ENCODE data around the gene TRIO. TPM values are rescaled to one million over a fixed set of nuclear protein-coding genes. Genes with fewer than 3 reads are reported as not detected.

TRIO gene
- total and polyA plus RNA-seq, 10 of the 15 experiments (the other 5 are each of a cell fraction or from before 2014, with no cell fraction given), result 5.1 to 96.4 (median 44.6) TPM

DNA sequence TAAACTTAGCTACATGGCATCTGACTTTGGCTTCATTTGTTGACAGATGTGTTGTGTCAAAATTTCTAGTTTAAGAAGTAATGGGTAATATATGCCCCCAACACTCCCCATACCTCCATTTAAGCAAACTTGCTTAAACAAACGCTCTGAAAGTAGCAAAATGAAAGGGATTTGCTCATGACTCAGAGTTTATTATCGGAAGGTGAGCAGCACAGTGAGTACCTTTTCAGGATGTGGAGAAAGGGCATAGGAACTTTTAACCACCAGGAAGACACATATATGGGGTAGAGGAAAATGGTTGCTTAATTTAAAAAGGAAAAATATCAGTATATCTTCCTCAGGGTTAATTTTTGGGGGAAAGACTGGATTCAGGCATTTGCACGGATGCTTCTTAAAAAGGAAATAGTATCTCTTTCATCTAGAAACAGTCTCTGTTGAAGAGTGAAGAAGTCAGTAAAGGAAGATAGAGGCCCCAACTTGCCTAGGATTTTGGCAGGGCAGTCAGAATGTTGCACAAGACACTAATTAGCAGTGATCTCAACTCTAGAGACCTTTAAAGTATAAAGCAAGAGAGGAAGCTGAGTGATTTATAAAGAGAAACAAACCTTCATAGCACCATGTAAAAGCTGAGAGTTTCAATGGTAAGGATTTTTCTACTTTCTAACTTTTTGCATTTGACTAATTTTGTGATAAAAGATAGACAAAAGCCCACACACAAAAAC is 155.1 kb downstream of the TRIO start:
- Histone ChIP-seq H3K4me3 (no peak overlapping the region), H3K4me1 (ENCODE audit: control insufficient read depth, insufficient read depth, low read length) (no peaks in the 10 kb centered on the region), H3K9me3 (replicated peaks; ENCODE audit: control insufficient read depth, insufficient read depth, low read length) (no peaks in the 10 kb centered on the region), H3K79me2 (ENCODE audit: control insufficient read depth, insufficient read depth, low read length) (no peaks in the 10 kb centered on the region), H2AFZ (ENCODE audit: control insufficient read depth, low read depth, low read length) (no peak overlapping the region), H4K20me1 (ENCODE audit: control insufficient read depth, insufficient read depth) (no peaks in the 10 kb centered on the region), H3K27ac (ENCODE audit: control insufficient read depth, insufficient read depth) (no peak overlapping the region), H3K36me3 (ENCODE audit: control insufficient read depth in 2 of 2, insufficient read depth in 2 of 2, low read length in 1 of 2) (peaks cover 8 to 20% of the 10 kb centered on the region in 2 experiments), H3K4me2 (ENCODE audit: control insufficient read depth, insufficient read depth) (no peak overlapping the region), H3K27me3 (replicated peaks in 1 of 2; ENCODE audit: control insufficient read depth in 2 of 2, insufficient read depth in 2 of 2, low read length in 1 of 2) (no peaks in the 10 kb centered on the region), H3K9ac (ENCODE audit: control insufficient read depth, insufficient read depth, low read length) (no peak overlapping the region)
- ChIA-PET CTCF (interaction anchor here (2.1 kb wide), 1 partner anchor 356 kb away, joined by 4 read pairs; no protein-coding TSS in a partner anchor), RAD21 (ENCODE audit: unreplicated experiment) (no interaction called here), SMC1A (ENCODE audit: uncharacterized antibody, unreplicated experiment) (interaction anchor here (0.8 to 0.9 kb wide), 2 partner anchors 11 to 318 kb away, joined by 3 read pairs; no protein-coding TSS in a partner anchor), POLR2A (no interaction called here)
- in situ Hi-C loops (cut with MboI) (no loop called here), intact Hi-C loops (cut with micrococcal nuclease; ENCODE audit: unreplicated experiment) (no loop called here)
- DNase-seq (ENCODE audit: low read depth, low spot score), result no peak
- TF ChIP-seq PAX5 (IDR thresholded peaks at IDR 0.05; ENCODE audit: borderline replicate concordance, low read depth, low read length) (no peak), ASH2L (IDR thresholded peaks at IDR 0.05; ENCODE audit: borderline replicate concordance, low read depth) (no peak), ZNF24 (IDR thresholded peaks at IDR 0.05) (no peak), JUNB (IDR thresholded peaks at IDR 0.05) (no peak), EGR1 (IDR thresholded peaks at IDR 0.05; ENCODE audit: borderline replicate concordance in 1 of 2, low read depth in 2 of 2, low read length in 2 of 2) (no peak), ETV6 (conservative IDR thresholded peaks at IDR 0.05 in 1 of 2, IDR thresholded peaks at IDR 0.05 in 1 of 2; ENCODE audit: borderline replicate concordance in 1 of 2, low read depth in 1 of 2) (no peak), SIX5 (IDR thresholded peaks at IDR 0.05; ENCODE audit: low read depth, low read length, severe bottlenecking) (no peak), CBX3 (IDR thresholded peaks at IDR 0.05; ENCODE audit: borderline replicate concordance, low read depth) (no peak), POLR2AphosphoS5 (IDR thresholded peaks at IDR 0.05; ENCODE audit: low read length) (no peak), CEBPZ (IDR thresholded peaks at IDR 0.05; ENCODE audit: low read depth, low read length) (no peak), TCF12 (IDR thresholded peaks at IDR 0.05; ENCODE audit: low read depth, low read length) (no peak), CBFB (IDR thresholded peaks at IDR 0.05; ENCODE audit: low read depth) (no peak), SKIL (IDR thresholded peaks at IDR 0.05; ENCODE audit: low read depth, poor library complexity, severe bottlenecking) (no peak)
- TF ChIP-seq, protein P1, sequence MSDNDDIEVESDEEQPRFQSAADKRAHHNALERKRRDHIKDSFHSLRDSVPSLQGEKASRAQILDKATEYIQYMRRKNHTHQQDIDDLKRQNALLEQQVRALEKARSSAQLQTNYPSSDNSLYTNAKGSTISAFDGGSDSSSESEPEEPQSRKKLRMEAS (IDR thresholded peaks at IDR 0.05; ENCODE audit: low read depth, low read length), result no peak
- FAIRE-seq, result no peak
- WGBS (ENCODE audit: insufficient coverage, insufficient replicate concordance, low lambda C conversion rate, missing lambda C conversion rate), result 37% methylated on average over 3 of the region's 3 CpGs
- BruUV-seq (replicated peaks), result no TSS peak
- ATAC-seq, result no peak
